ENCODE measurements around the gene CLCN7.

The CLCN7 gene

GRCh38 chr16:1458977-1459341, 15.9 kb downstream of the CLCN7 start:
- no peak for TF ChIP-seq EP300 (IDR thresholded peaks at IDR 0.05; ENCODE audit: borderline replicate concordance)
- no peak for TF ChIP-seq USF1 (IDR thresholded peaks at IDR 0.05)
- no peak for TF ChIP-seq TEAD4 (IDR thresholded peaks at IDR 0.05)
- TF ChIP-seq TCF12 (IDR thresholded peaks at IDR 0.05; ENCODE audit: low read depth), result no peak
- no peak for TF ChIP-seq EGR1 (IDR thresholded peaks at IDR 0.05)
- TF ChIP-seq FOXM1 (IDR thresholded peaks at IDR 0.05; ENCODE audit: borderline replicate concordance, low read depth), result no peak
- TF ChIP-seq NFIC (IDR thresholded peaks at IDR 0.05), result no peak

GRCh38 chr16:1458336-1458976, 16.4 kb downstream of the CLCN7 start:
- TF ChIP-seq EP300 (IDR thresholded peaks at IDR 0.05; ENCODE audit: borderline replicate concordance) (no peak), ZBTB7A (IDR thresholded peaks at IDR 0.05; ENCODE audit: low read depth) (no peak), REST (IDR thresholded peaks at IDR 0.05; ENCODE audit: low read depth) (no peak), RAD21 (IDR thresholded peaks at IDR 0.05; ENCODE audit: low read depth) (no peak), YY1 (IDR thresholded peaks at IDR 0.05; ENCODE audit: low read depth) (no peak), CREB1 (IDR thresholded peaks at IDR 0.05; ENCODE audit: low read depth) (no peak), FOXM1 (IDR thresholded peaks at IDR 0.05; ENCODE audit: borderline replicate concordance, low read depth) (no peak), CEBPB (IDR thresholded peaks at IDR 0.05) (no peak), TEAD4 (IDR thresholded peaks at IDR 0.05) (no peak), NFIC (IDR thresholded peaks at IDR 0.05) (no peak)

- TF ChIP-seq NFIC (IDR thresholded peaks at IDR 0.05) (no peak), CREB1 (IDR thresholded peaks at IDR 0.05; ENCODE audit: low read depth) (no peak), TEAD4 (IDR thresholded peaks at IDR 0.05) (no peak), USF1 (IDR thresholded peaks at IDR 0.05) (no peak), CEBPB (IDR thresholded peaks at IDR 0.05) (no peak), MAX (IDR thresholded peaks at IDR 0.05) (no peak)
Measured at GRCh38 chr16:1457489-1458245, 17.2 kb downstream of the CLCN7 start.

- no peak for TF ChIP-seq MAX (IDR thresholded peaks at IDR 0.05)
- TF ChIP-seq TAF1 (IDR thresholded peaks at IDR 0.05; ENCODE audit: low read depth), result no peak
- no peak for TF ChIP-seq FOXM1 (IDR thresholded peaks at IDR 0.05; ENCODE audit: borderline replicate concordance, low read depth)
- TF ChIP-seq YY1 (IDR thresholded peaks at IDR 0.05; ENCODE audit: low read depth), result no peak
- no peak for TF ChIP-seq TEAD4 (IDR thresholded peaks at IDR 0.05)
- no peak for TF ChIP-seq CREB1 (IDR thresholded peaks at IDR 0.05; ENCODE audit: low read depth)
- no peak for TF ChIP-seq EP300 (IDR thresholded peaks at IDR 0.05; ENCODE audit: borderline replicate concordance)
- TF ChIP-seq CEBPB (IDR thresholded peaks at IDR 0.05), result no peak
- TF ChIP-seq TCF12 (IDR thresholded peaks at IDR 0.05; ENCODE audit: low read depth), result no peak
- no peak for TF ChIP-seq EGR1 (IDR thresholded peaks at IDR 0.05)
- TF ChIP-seq USF1 (IDR thresholded peaks at IDR 0.05), result no peak
- no peak for TF ChIP-seq NFIC (IDR thresholded peaks at IDR 0.05)
- no peak for TF ChIP-seq RAD21 (IDR thresholded peaks at IDR 0.05; ENCODE audit: low read depth)
Measured at GRCh38 chr16:1456951-1457350, 17.9 kb downstream of the CLCN7 start.

- no peak for TF ChIP-seq YY1 (IDR thresholded peaks at IDR 0.05; ENCODE audit: low read depth)
- TF ChIP-seq TEAD4 (IDR thresholded peaks at IDR 0.05), result no peak
- no peak for TF ChIP-seq RAD21 (IDR thresholded peaks at IDR 0.05; ENCODE audit: low read depth)
- no peak for TF ChIP-seq EP300 (IDR thresholded peaks at IDR 0.05; ENCODE audit: borderline replicate concordance)
- no peak for TF ChIP-seq TAF1 (IDR thresholded peaks at IDR 0.05; ENCODE audit: low read depth)
- no peak for TF ChIP-seq CREB1 (IDR thresholded peaks at IDR 0.05; ENCODE audit: low read depth)
- no peak for TF ChIP-seq MAX (IDR thresholded peaks at IDR 0.05)
- TF ChIP-seq TCF12 (IDR thresholded peaks at IDR 0.05; ENCODE audit: low read depth), result no peak
- no peak for TF ChIP-seq ZBTB7A (IDR thresholded peaks at IDR 0.05; ENCODE audit: low read depth)
- TF ChIP-seq EGR1 (IDR thresholded peaks at IDR 0.05), result no peak
- TF ChIP-seq NFIC (IDR thresholded peaks at IDR 0.05), result no peak
- TF ChIP-seq REST (IDR thresholded peaks at IDR 0.05; ENCODE audit: low read depth), result no peak
- no peak for TF ChIP-seq CEBPB (IDR thresholded peaks at IDR 0.05)
- TF ChIP-seq USF1 (IDR thresholded peaks at IDR 0.05), result no peak
- TF ChIP-seq FOXM1 (IDR thresholded peaks at IDR 0.05; ENCODE audit: borderline replicate concordance, low read depth), result no peak
Measured at GRCh38 chr16:1455190-1456171, 19.3 kb downstream of the CLCN7 start.

Measured in Ishikawa (cell line).